ENCODE measurements around the gene FHAD1.

FHAD1 gene

GRCh38 chr1:15435239-15436077 lies 188.4 kb downstream of the FHAD1 start:
- DNase-seq (ENCODE audit: low read depth in 2 of 2) = no peak

- no peak for DNase-seq (ENCODE audit: low read depth in 2 of 2)
These were observed 189.9 kb downstream of the FHAD1 start for GRCh38 chr1:15436881-15437442.

GRCh38 chr1:15439325-15439724 lies 192.3 kb downstream of the FHAD1 start:
- no peak for DNase-seq (ENCODE audit: low read depth in 2 of 2)

- DNase-seq (ENCODE audit: low read depth in 2 of 2) = no peak
These were observed 193.3 kb downstream of the FHAD1 start for GRCh38 chr1:15440357-15440756.

- no peak for DNase-seq (ENCODE audit: low read depth in 2 of 2)
These were observed 194.2 kb downstream of the FHAD1 start for GRCh38 chr1:15441247-15441646.

- no peak for DNase-seq (ENCODE audit: low read depth in 2 of 2)
These were observed 195.1 kb downstream of the FHAD1 start for GRCh38 chr1:15442119-15442518.

- no peak for DNase-seq (ENCODE audit: low read depth in 2 of 2)
These were observed 195.7 kb downstream of the FHAD1 start for GRCh38 chr1:15442759-15443158.

GRCh38 chr1:15443281-15443680 lies 196.3 kb downstream of the FHAD1 start:
- no peak for DNase-seq (ENCODE audit: low read depth in 2 of 2)

GRCh38 chr1:15444468-15445389 lies 197.7 kb downstream of the FHAD1 start:
- no peak for DNase-seq (ENCODE audit: low read depth in 2 of 2)

- no peak for DNase-seq (ENCODE audit: low read depth in 2 of 2)
These were observed 198.5 kb downstream of the FHAD1 start for GRCh38 chr1:15445390-15446122.

- DNase-seq (ENCODE audit: low read depth in 2 of 2) = no peak
These were observed 199.2 kb downstream of the FHAD1 start for GRCh38 chr1:15446212-15446611.
